Smooth muscle cell (in vitro differentiated cells): ENCODE data around the gene CD44. TPM values are rescaled to one million over a fixed set of nuclear protein-coding genes. Genes with fewer than 3 reads are reported as not detected.

Experiments used
- DNase-seq: peaks from one replicate; lab custom pipeline; 2025; ENCODE audit not compliant: unreplicated experiment; lab: John Stamatoyannopoulos, UW
- H2AFZ ChIP-seq: fragments of 200-600 bp; sonication (generic); 2 replicates; pipeline ENCODE4 v1.6.0; 2016; ENCODE audit warnings: antibody characterized with exemption, low read depth, mild to moderate bottlenecking
- H3F3A ChIP-seq: fragments of 200-600 bp; sonication (generic); 2 replicates; pipeline ENCODE4 v1.6.0; 2017; ENCODE audit warnings: antibody characterized with exemption, low read depth
- H3K27ac ChIP-seq: fragments of 200-600 bp; sonication (generic); 2 replicates; pipeline ENCODE4 v1.5.1; 2016; ENCODE audit warnings: low read depth, mild to moderate bottlenecking
- H3K27me3 ChIP-seq: fragments of 200-600 bp; sonication (generic); 2 replicates; pipeline ENCODE4 v1.6.1; 2016; ENCODE audit warnings: low read depth, mild to moderate bottlenecking
- H3K36me3 ChIP-seq: fragments of 200-600 bp; sonication (generic); 2 replicates; pipeline ENCODE4 v1.5.1; 2016; ENCODE audit warnings: low read depth
- H3K4me1 ChIP-seq: fragments of 200-600 bp; sonication (generic); 2 replicates; pipeline ENCODE4 v1.5.1; 2016; ENCODE audit warnings: low read depth
- H3K4me2 ChIP-seq: fragments of 200-600 bp; sonication (generic); 2 replicates; pipeline ENCODE4 v1.6.0; 2016; ENCODE audit warnings: mild to moderate bottlenecking
- H3K4me3 ChIP-seq: fragments of 200-600 bp; sonication (generic); 2 replicates; pipeline ENCODE4 v1.5.1; 2016; ENCODE audit warnings: mild to moderate bottlenecking
- H3K79me2 ChIP-seq: fragments of 200-600 bp; sonication (generic); 2 replicates; pipeline ENCODE4 v1.6.0; 2016; ENCODE audit warnings: low read depth, mild to moderate bottlenecking
- H3K9ac ChIP-seq: fragments of 200-600 bp; sonication (generic); 2 replicates; pipeline ENCODE4 v1.6.0; 2016; ENCODE audit warnings: low read depth
- H3K9me3 ChIP-seq: fragments of 200-600 bp; sonication (generic); replicated peaks from 2 replicates; pipeline ENCODE4 v1.5.1; 2016; ENCODE audit warnings: low read depth
- H4K20me1 ChIP-seq: fragments of 200-600 bp; sonication (generic); 2 replicates; pipeline ENCODE4 v1.6.0; 2016; ENCODE audit warnings: low read depth
- CTCF ChIP-seq: fragments of 200-600 bp; sonication (generic); IDR thresholded peaks from 2 replicates; pipeline ENCODE4 v1.5.1; 2017; ENCODE audit warnings: borderline replicate concordance, mild to moderate bottlenecking, antibody characterized with exemption; ENCODE audit not compliant: insufficient read depth, poor library complexity, severe bottlenecking
- WGBS: methylation state at CpG from one replicate; pipeline ENCODE4 v1.1.7; 2016; ENCODE audit warnings: low lambda C conversion rate; 5-methylcytosine and 5-hydroxymethylcytosine counted together
- polyA plus RNA-seq: library from polyadenylated mRNA; unstranded; fragments of >200 nt; fragmentation: Nextera tagmentation; extraction: Ambion mirVana; gene quantifications from 2 replicates; pipeline ENCODE4 v1.2.1, GENCODE V29; 2016
- total RNA-seq: library from RNA; depleted of rRNA; stranded (reverse); fragments of >200 nt; gene quantifications from 2 replicates; pipeline ENCODE4 v1.2.3, GENCODE V29; 2014

The CD44 gene
- total and polyA plus RNA-seq, 2 experiments from 2014 or later = 116 to 248 TPM

- Histone ChIP-seq H3K9ac (no peak overlapping the region), H3K4me2 (no peak overlapping the region), H3K27me3 (no peaks in the 10 kb centered on the region), H3K27ac (no peak overlapping the region), H2AFZ (no peak overlapping the region), H3K79me2 (peaks cover 5% of the 10 kb centered on the region), H3K9me3 (no peaks in the 10 kb centered on the region), H3F3A (peaks cover 8% of the 10 kb centered on the region), H4K20me1 (no peaks in the 10 kb centered on the region), H3K4me1 (peaks cover 13% of the 10 kb centered on the region), H3K36me3 (peaks cover 7% of the 10 kb centered on the region), H3K4me3 (no peak overlapping the region)
- no peak for DNase-seq
- no peak for TF ChIP-seq CTCF
- WGBS = 85% methylated on average over 5 of the region's 5 CpGs
Observed at GRCh38 chr11:35177370-35177769, 38.4 kb downstream of the CD44 start.

- H3K9ac ChIP-seq = no peak overlapping the region
- no peak overlapping the region for H2AFZ ChIP-seq
- H3K4me3 ChIP-seq = no peak overlapping the region
- no peak overlapping the region for H3K4me2 ChIP-seq
- H3K9me3 ChIP-seq = no peaks in the 10 kb centered on the region
- no peak overlapping the region for H3K27ac ChIP-seq
- no peak for DNase-seq
- peaks cover 8% of the 10 kb centered on the region for H3F3A ChIP-seq
- no peaks in the 10 kb centered on the region for H3K27me3 ChIP-seq
- peaks cover 7% of the 10 kb centered on the region for H3K36me3 ChIP-seq
- no peaks in the 10 kb centered on the region for H4K20me1 ChIP-seq
- peaks cover 13% of the 10 kb centered on the region for H3K4me1 ChIP-seq
- no peak for TF ChIP-seq CTCF
- 66% methylated on average over 3 of the region's 3 CpGs for WGBS
- H3K79me2 ChIP-seq = no peaks in the 10 kb centered on the region
Observed at GRCh38 chr11:35178067-35178805, 39.3 kb downstream of the CD44 start.

GRCh38 chr11:35178873-35179272 is 39.9 kb downstream of the CD44 start:
- Histone ChIP-seq H3K36me3 (peaks cover 7% of the 10 kb centered on the region), H3K9ac (no peak overlapping the region), H3K9me3 (no peaks in the 10 kb centered on the region), H3K4me3 (no peak overlapping the region), H4K20me1 (no peaks in the 10 kb centered on the region), H3K4me1 (peaks cover 13% of the 10 kb centered on the region), H3F3A (peaks cover 8% of the 10 kb centered on the region), H3K4me2 (no peak overlapping the region), H2AFZ (no peak overlapping the region), H3K27me3 (no peaks in the 10 kb centered on the region), H3K79me2 (no peaks in the 10 kb centered on the region), H3K27ac (no peak overlapping the region)
- WGBS = 68% methylated on average over 2 of the region's 2 CpGs
- no peak for TF ChIP-seq CTCF
- DNase-seq = no peak
